ENCODE results near the gene MACROD2. TPM values are rescaled to one million over a fixed set of nuclear protein-coding genes. Genes with fewer than 3 reads are reported as not detected.

The MACROD2 gene
- total and polyA plus RNA-seq, 4 donors = 13.0 to 67.1 (median 20.7) TPM

DNA sequence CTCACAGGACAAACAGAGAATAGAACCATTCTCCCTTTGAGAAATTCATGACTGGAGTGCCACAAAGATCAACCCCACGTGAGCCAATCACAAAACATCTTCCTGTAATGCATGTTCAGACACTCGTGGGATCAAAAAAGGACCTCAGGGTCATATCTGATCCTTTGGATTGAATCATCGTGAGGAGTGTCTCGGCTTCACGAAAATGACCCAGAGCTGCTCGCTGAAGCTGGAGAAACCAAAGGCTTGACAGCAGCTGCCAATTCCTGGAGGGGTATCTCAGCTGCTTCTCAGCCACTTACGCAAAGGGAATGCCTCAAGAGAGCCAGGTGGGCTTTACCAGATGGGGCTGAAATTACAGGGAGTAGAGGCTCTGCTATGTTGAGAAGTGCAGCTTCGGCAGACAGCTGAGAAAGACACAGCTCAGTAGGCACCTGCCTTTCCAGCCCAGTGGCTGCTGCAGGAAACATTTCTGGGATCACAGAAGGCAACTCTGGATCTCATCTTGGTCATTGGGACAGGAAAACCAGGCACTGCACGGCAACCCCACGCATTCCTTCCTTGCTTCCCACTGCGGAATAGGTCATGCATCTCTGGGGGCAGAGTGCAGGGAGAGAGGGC lies 1764.8 kb downstream of the MACROD2 start:
- Histone ChIP-seq H3K36me3 (ENCODE audit: control insufficient read depth in 4 of 4, insufficient read depth in 4 of 4, low read length in 4 of 4) (no peaks in the 10 kb centered on the region), H3K27ac (ENCODE audit: low read depth in 1 of 2, low read length in 1 of 2) (no peak overlapping the region), H3K4me1 (ENCODE audit: control insufficient read depth in 5 of 5, insufficient read depth in 5 of 5, low read length in 5 of 5) (peaks cover 0 to 2% (median 0%) of the 10 kb centered on the region in 5 donors), H3K9me3 (ENCODE audit: control insufficient read depth in 4 of 4, insufficient read depth in 3 of 4, low read length in 3 of 4) (peaks cover 0 to 3% (median 0%) of the 10 kb centered on the region in 4 donors), H3K27me3 (ENCODE audit: control insufficient read depth in 3 of 3, insufficient read depth in 3 of 3, low read length in 2 of 3) (no peaks in the 10 kb centered on the region), H3K4me3 (no peak overlapping the region), H3K9ac (ENCODE audit: insufficient read depth in 1 of 2, low read length in 2 of 2) (no peak overlapping the region)
- ATAC-seq (ENCODE audit: insufficient read depth, low FRiP score) (no peak), DNase-seq (no peak)
- TF ChIP-seq, protein P1, sequence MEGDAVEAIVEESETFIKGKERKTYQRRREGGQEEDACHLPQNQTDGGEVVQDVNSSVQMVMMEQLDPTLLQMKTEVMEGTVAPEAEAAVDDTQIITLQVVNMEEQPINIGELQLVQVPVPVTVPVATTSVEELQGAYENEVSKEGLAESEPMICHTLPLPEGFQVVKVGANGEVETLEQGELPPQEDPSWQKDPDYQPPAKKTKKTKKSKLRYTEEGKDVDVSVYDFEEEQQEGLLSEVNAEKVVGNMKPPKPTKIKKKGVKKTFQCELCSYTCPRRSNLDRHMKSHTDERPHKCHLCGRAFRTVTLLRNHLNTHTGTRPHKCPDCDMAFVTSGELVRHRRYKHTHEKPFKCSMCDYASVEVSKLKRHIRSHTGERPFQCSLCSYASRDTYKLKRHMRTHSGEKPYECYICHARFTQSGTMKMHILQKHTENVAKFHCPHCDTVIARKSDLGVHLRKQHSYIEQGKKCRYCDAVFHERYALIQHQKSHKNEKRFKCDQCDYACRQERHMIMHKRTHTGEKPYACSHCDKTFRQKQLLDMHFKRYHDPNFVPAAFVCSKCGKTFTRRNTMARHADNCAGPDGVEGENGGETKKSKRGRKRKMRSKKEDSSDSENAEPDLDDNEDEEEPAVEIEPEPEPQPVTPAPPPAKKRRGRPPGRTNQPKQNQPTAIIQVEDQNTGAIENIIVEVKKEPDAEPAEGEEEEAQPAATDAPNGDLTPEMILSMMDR (IDR thresholded peaks at IDR 0.05; ENCODE audit: control extremely low read depth, extremely low read depth) = no peak
- 81 to 82% methylated on average over 11 of the region's 11 CpGs for WGBS, 2 donors

DNA sequence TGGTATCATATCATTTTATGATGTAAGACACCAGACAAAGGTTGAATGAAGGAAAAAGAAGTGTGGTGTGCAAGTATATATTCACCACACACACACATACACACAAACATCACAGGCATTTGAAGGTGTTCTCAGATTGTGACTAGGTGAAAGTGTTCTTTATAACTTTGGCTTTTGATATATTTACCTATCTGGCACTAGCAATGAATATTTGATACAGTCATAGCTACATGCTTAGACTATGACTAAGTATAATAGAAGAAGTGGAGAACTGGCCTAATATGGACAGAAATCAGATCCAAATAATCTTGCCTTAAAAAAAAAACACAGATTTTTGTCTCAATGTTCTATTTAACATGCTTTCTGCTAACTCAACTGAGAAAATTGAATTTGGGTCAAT lies 1768.0 kb downstream of the MACROD2 start:
- TF ChIP-seq, protein P1 (IDR thresholded peaks at IDR 0.05; ENCODE audit: control extremely low read depth, extremely low read depth) = no peak
- ATAC-seq (ENCODE audit: insufficient read depth, low FRiP score) (no peak), DNase-seq (no peak)
- peaks cover 0 to 2% (median 0%) of the 10 kb centered on the region in 5 donors for H3K4me1 ChIP-seq (ENCODE audit: control insufficient read depth in 5 of 5, insufficient read depth in 5 of 5, low read length in 5 of 5)
- H3K36me3 ChIP-seq (ENCODE audit: control insufficient read depth in 4 of 4, insufficient read depth in 4 of 4, low read length in 4 of 4) = no peaks in the 10 kb centered on the region
- no peak overlapping the region for H3K4me3 ChIP-seq
- H3K27ac ChIP-seq (ENCODE audit: low read depth in 1 of 2, low read length in 1 of 2) = no peak overlapping the region
- H3K9me3 ChIP-seq (ENCODE audit: control insufficient read depth in 4 of 4, insufficient read depth in 3 of 4, low read length in 3 of 4) = peaks cover 0 to 3% (median 0%) of the 10 kb centered on the region in 4 donors
- no peak overlapping the region for H3K9ac ChIP-seq (ENCODE audit: insufficient read depth in 1 of 2, low read length in 2 of 2)
- no peaks in the 10 kb centered on the region for H3K27me3 ChIP-seq (ENCODE audit: control insufficient read depth in 3 of 3, insufficient read depth in 3 of 3, low read length in 2 of 3)

DNA sequence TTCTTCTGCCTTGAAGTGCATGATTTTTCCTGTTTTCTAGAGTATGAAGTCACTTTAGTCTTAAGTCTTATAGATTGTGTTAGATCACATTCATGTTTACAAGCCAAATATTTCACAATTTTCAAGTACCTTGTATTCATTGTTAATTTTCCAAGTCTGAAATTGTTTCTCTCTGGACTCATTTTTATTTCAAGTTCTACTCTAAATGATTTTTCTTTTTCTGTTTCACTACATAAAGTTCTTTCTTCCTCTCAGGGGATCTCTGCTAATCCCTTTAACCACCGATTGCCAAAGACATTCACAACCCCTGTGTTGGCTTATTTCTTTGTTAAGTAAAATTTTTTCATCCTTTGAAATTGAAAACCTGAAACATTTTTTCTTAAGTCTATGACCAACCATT lies 1772.3 kb downstream of the MACROD2 start:
- H3K27ac ChIP-seq (ENCODE audit: low read depth in 1 of 2, low read length in 1 of 2) = no peak overlapping the region
- H3K4me3 ChIP-seq = no peak overlapping the region
- TF ChIP-seq, protein P1 (IDR thresholded peaks at IDR 0.05; ENCODE audit: control extremely low read depth, extremely low read depth) = no peak
- 34 to 61% methylated on average over 1 of the region's 1 CpG for WGBS, 2 donors
- no peaks in the 10 kb centered on the region for H3K36me3 ChIP-seq (ENCODE audit: control insufficient read depth in 4 of 4, insufficient read depth in 4 of 4, low read length in 4 of 4)
- no peaks in the 10 kb centered on the region for H3K4me1 ChIP-seq (ENCODE audit: control insufficient read depth in 5 of 5, insufficient read depth in 5 of 5, low read length in 5 of 5)
- DNase-seq (no peak), ATAC-seq (ENCODE audit: insufficient read depth, low FRiP score) (no peak)
- H3K27me3 ChIP-seq (ENCODE audit: control insufficient read depth in 3 of 3, insufficient read depth in 3 of 3, low read length in 2 of 3) = no peaks in the 10 kb centered on the region
- H3K9me3 ChIP-seq (ENCODE audit: control insufficient read depth in 4 of 4, insufficient read depth in 3 of 4, low read length in 3 of 4) = no peaks in the 10 kb centered on the region
- no peak overlapping the region for H3K9ac ChIP-seq (ENCODE audit: insufficient read depth in 1 of 2, low read length in 2 of 2)

Measured in lung (tissue), 12 donors.